Measurements from ENCODE around the gene REEP6.

DNA sequence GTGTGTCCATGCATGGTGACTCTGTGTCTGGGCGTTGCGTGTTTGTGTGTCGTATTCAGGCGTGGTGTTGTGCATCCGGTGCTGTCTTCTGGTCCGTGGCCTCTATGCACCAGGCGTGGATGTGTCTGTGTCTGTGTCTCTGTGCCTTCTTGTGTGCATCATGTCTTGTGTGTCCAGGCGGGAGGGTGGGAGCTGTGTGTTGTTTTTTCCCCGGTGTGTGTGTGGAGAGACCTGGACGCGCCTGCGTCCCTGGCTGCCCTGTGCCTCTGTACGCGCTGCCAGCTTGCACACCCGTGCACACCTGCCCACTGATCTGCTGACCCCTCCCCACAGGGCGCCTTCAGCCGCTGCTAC lies 34.0 kb downstream of the REEP6 start:
- no peak for TF ChIP-seq POLR2AphosphoS5 (IDR thresholded peaks at IDR 0.05; ENCODE audit: low read depth, low read length)
- no peak for TF ChIP-seq POLR2A (IDR thresholded peaks at IDR 0.05; ENCODE audit: low read depth, low read length)

Data from GM12892 (cell line).